ENCODE results near the gene SIRPB2. TPM values are rescaled to one million over a fixed set of nuclear protein-coding genes. Genes with fewer than 3 reads are reported as not detected.

Gene SIRPB2
- total RNA-seq, 1 donor from 2014 or later, result not detected

GRCh38 chr20:1456300-1456699 is 34.9 kb downstream of the SIRPB2 start:
- no peak for DNase-seq
- peaks cover 2% of the 10 kb centered on the region for H3K27me3 Mint-ChIP-seq (ENCODE audit: unreplicated experiment)
- no peak overlapping the region for H3K27ac Mint-ChIP-seq (ENCODE audit: unreplicated experiment)
- H3K36me3 Mint-ChIP-seq (ENCODE audit: unreplicated experiment), result peaks cover 31% of the 10 kb centered on the region
- peaks cover 2% of the 10 kb centered on the region for H3K4me1 Mint-ChIP-seq (ENCODE audit: low read depth, unreplicated experiment)
- no peak for TF ChIP-seq CTCF (IDR thresholded peaks at IDR 0.05; ENCODE audit: partially characterized antibody, unreplicated experiment)
- H3K9me3 Mint-ChIP-seq (ENCODE audit: unreplicated experiment), result peaks cover under 1% of the 10 kb centered on the region
- H3K4me3 Mint-ChIP-seq (ENCODE audit: unreplicated experiment), result no peak overlapping the region

- TF ChIP-seq CTCF (IDR thresholded peaks at IDR 0.05; ENCODE audit: partially characterized antibody, unreplicated experiment), result no peak
- peaks cover 5% of the 10 kb centered on the region for H3K9me3 Mint-ChIP-seq (ENCODE audit: unreplicated experiment)
Measured at GRCh38 chr20:1450926-1451491, 40.2 kb downstream of the SIRPB2 start.

GRCh38 chr20:1449370-1449769 is 41.9 kb downstream of the SIRPB2 start:
- no peak for DNase-seq
- H3K4me1 Mint-ChIP-seq (ENCODE audit: low read depth, unreplicated experiment), result no peaks in the 10 kb centered on the region
- H3K9me3 Mint-ChIP-seq (ENCODE audit: unreplicated experiment), result peaks cover 5% of the 10 kb centered on the region
- no peaks in the 10 kb centered on the region for H3K27me3 Mint-ChIP-seq (ENCODE audit: unreplicated experiment)
- no peak for TF ChIP-seq CTCF (IDR thresholded peaks at IDR 0.05; ENCODE audit: partially characterized antibody, unreplicated experiment)
- peaks cover 34% of the 10 kb centered on the region for H3K36me3 Mint-ChIP-seq (ENCODE audit: unreplicated experiment)
- no peak overlapping the region for H3K4me3 Mint-ChIP-seq (ENCODE audit: unreplicated experiment)
- no peak overlapping the region for H3K27ac Mint-ChIP-seq (ENCODE audit: unreplicated experiment)

More at GRCh38 chr20:1450926-1451491, 40.2 kb downstream of the SIRPB2 start:
- no peak for DNase-seq
- H3K4me3 Mint-ChIP-seq (ENCODE audit: unreplicated experiment), result no peak overlapping the region
- peaks cover 36% of the 10 kb centered on the region for H3K36me3 Mint-ChIP-seq (ENCODE audit: unreplicated experiment)
- H3K27ac Mint-ChIP-seq (ENCODE audit: unreplicated experiment), result no peak overlapping the region
- no peaks in the 10 kb centered on the region for H3K4me1 Mint-ChIP-seq (ENCODE audit: low read depth, unreplicated experiment)
- no peaks in the 10 kb centered on the region for H3K27me3 Mint-ChIP-seq (ENCODE audit: unreplicated experiment)

DNA sequence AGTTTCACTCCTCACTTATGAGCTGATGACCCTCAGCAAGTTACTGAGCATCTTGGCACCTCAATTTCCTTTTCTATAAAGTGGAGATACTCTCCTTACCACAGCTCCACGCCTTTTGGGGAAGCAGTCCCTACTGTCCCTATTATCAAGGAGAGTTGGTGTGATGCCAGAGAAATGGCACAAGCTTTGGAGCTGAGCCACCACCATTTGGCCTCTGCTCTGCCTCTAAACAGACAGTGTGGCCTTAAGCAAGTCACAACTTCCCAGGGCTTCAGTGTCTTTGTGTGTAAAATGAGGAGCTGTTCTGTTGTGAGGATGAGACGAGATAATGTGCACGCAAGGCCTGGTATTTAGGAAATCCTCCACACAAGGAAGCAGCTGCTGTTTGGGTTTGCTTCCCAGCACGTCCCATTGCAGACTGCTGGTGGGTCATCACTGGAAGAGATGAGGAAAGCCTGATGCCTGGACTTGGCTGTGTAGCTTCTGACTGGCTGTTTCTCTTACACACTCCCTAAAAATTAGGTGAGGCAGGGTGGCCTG is 43.1 kb downstream of the SIRPB2 start:
- Mint-ChIP-seq H3K4me3 (ENCODE audit: unreplicated experiment) (no peak overlapping the region), H3K4me1 (ENCODE audit: low read depth, unreplicated experiment) (no peaks in the 10 kb centered on the region), H3K9me3 (ENCODE audit: unreplicated experiment) (peaks cover 5% of the 10 kb centered on the region), H3K36me3 (ENCODE audit: unreplicated experiment) (peaks cover 29% of the 10 kb centered on the region), H3K27me3 (ENCODE audit: unreplicated experiment) (no peaks in the 10 kb centered on the region), H3K27ac (ENCODE audit: unreplicated experiment) (no peak overlapping the region)
- no peak for TF ChIP-seq CTCF (IDR thresholded peaks at IDR 0.05; ENCODE audit: partially characterized antibody, unreplicated experiment)
- no peak for DNase-seq

GRCh38 chr20:1446536-1446935 is 44.7 kb downstream of the SIRPB2 start:
- H3K4me1 Mint-ChIP-seq (ENCODE audit: low read depth, unreplicated experiment), result no peaks in the 10 kb centered on the region

More at GRCh38 chr20:1446536-1446935, 44.7 kb downstream of the SIRPB2 start:
- H3K9me3 Mint-ChIP-seq (ENCODE audit: unreplicated experiment), result peaks cover 8% of the 10 kb centered on the region
- H3K36me3 Mint-ChIP-seq (ENCODE audit: unreplicated experiment), result peaks cover 19% of the 10 kb centered on the region
- no peak for TF ChIP-seq CTCF (IDR thresholded peaks at IDR 0.05; ENCODE audit: partially characterized antibody, unreplicated experiment)
- H3K4me3 Mint-ChIP-seq (ENCODE audit: unreplicated experiment), result no peak overlapping the region
- no peak overlapping the region for H3K27ac Mint-ChIP-seq (ENCODE audit: unreplicated experiment)
- DNase-seq, result no peak
- no peaks in the 10 kb centered on the region for H3K27me3 Mint-ChIP-seq (ENCODE audit: unreplicated experiment)

Measured in glutamatergic neuron (in vitro differentiated cells).